GM12878 (cell line): ENCODE measurements around the gene CLIC5. TPM values are rescaled to one million over a fixed set of nuclear protein-coding genes. Genes with fewer than 3 reads are reported as not detected.

Experiments
- ATAC-seq: fragments of 200-7000 bp; cut with Tn5 transposase; 3 replicates; pipeline ENCODE4 v1.9.1; 2020; ENCODE audit warnings: mild to moderate bottlenecking, moderate library complexity
- BruUV-seq: library from RNA; stranded (reverse); fragments of 400-500 nt; replicated peaks from 2 replicates; lab custom pipeline; 2021; lab: Mats Ljungman, UMichigan
- CTCF ChIA-PET: fragments of 300-600 bp; sonication (Branson Sonifier 250); formaldehyde crosslinking; extraction: SDS; loops from one replicate; lab custom pipeline; 2021; ENCODE audit warnings: inconsistent platforms; lab: Yijun Ruan, JAX
- POLR2A ChIA-PET: fragments of 350-600 bp; formaldehyde crosslinking; extraction: SDS; loops from one replicate; lab custom pipeline; 2021; ENCODE audit warnings: inconsistent platforms; lab: Charles Lee
- RAD21 ChIA-PET: fragments of 300-600 bp; sonication (Branson Sonifier 250); formaldehyde crosslinking; loops from one replicate; lab custom pipeline; 2023; ENCODE audit warnings: antibody characterized with exemption; ENCODE audit not compliant: unreplicated experiment; lab: Charles Lee
- SMC1A ChIA-PET: fragments of 300-600 bp; sonication (Branson Sonifier 250); formaldehyde crosslinking; loops from one replicate; lab custom pipeline; 2023; ENCODE audit not compliant: unreplicated experiment, uncharacterized antibody; lab: Charles Lee
- DNase-seq: peaks from one replicate; pipeline ENCODE4 v3.0.0-alpha.2; 2011; ENCODE audit warnings: low read depth, low spot score
- FAIRE-seq: peaks from 3 replicates; lab custom pipeline; 2011; peaks lifted over from hg19 to GRCh38; lab: Jason Lieb, UNC
- H2AFZ ChIP-seq: 2 replicates; pipeline ENCODE4 v1.6.0; 2011; ENCODE audit warnings: low read depth, low read length, control low read depth; ENCODE audit not compliant: control insufficient read depth
- H3K27ac ChIP-seq: 2 replicates; pipeline ENCODE4 v1.5.1; 2011; ENCODE audit warnings: control low read depth; ENCODE audit not compliant: control insufficient read depth, insufficient read depth
- H3K27me3 ChIP-seq, 2 experiments: replicated peaks in 1 of 2; 2 replicates each; pipeline versions ENCODE4 v1.6.0 to v1.6.1; 2011; ENCODE audit warnings: low read length in 1 of 2; ENCODE audit not compliant: control insufficient read depth in 2 of 2, insufficient read depth in 2 of 2
- H3K36me3 ChIP-seq, 2 experiments: 2 replicates each; pipeline ENCODE4 v1.5.1; 2011; ENCODE audit warnings: low read length in 1 of 2; ENCODE audit not compliant: control insufficient read depth in 2 of 2, insufficient read depth in 2 of 2
- H3K4me1 ChIP-seq: 2 replicates; pipeline ENCODE4 v1.6.1; 2011; ENCODE audit warnings: mild to moderate bottlenecking, low read length, moderate library complexity, mixed read lengths; ENCODE audit not compliant: control insufficient read depth, insufficient read depth
- H3K4me2 ChIP-seq: 2 replicates; pipeline ENCODE4 v1.6.0; 2011; ENCODE audit warnings: control low read depth; ENCODE audit not compliant: control insufficient read depth, insufficient read depth
- H3K4me3 ChIP-seq: fragments of 200-600 bp; sonication (generic); 2 replicates; pipeline ENCODE4 v1.5.1; 2016
- H3K79me2 ChIP-seq: 2 replicates; pipeline ENCODE4 v1.6.0; 2011; ENCODE audit warnings: low read length; ENCODE audit not compliant: control insufficient read depth, insufficient read depth
- H3K9ac ChIP-seq: 2 replicates; pipeline ENCODE4 v1.8.0; 2011; ENCODE audit warnings: low read length, control low read depth, mixed read lengths; ENCODE audit not compliant: control insufficient read depth, insufficient read depth
- H3K9me3 ChIP-seq: replicated peaks from 3 replicates; pipeline ENCODE4 v1.5.1; 2011; ENCODE audit warnings: mild to moderate bottlenecking, low read length; ENCODE audit not compliant: control insufficient read depth, insufficient read depth
- H4K20me1 ChIP-seq: 2 replicates; pipeline ENCODE4 v1.6.0; 2011; ENCODE audit not compliant: control insufficient read depth, insufficient read depth
- CHD1 ChIP-seq: IDR thresholded peaks from 2 replicates; pipeline ENCODE4 v1.6.1; 2012; ENCODE audit warnings: low read depth, low read length, improper control_type of control experiment
- IKZF2 ChIP-seq, 2 experiments: fragments of 450-650 bp; IDR thresholded peaks; 2 replicates each; pipeline ENCODE4 v1.6.1; 2017; ENCODE audit warnings: mild to moderate bottlenecking in 2 of 2, moderate library complexity in 2 of 2
- IRF5 ChIP-seq: fragments of 450-650 bp; IDR thresholded peaks from 2 replicates; pipeline ENCODE4 v1.6.1; 2017; ENCODE audit warnings: borderline replicate concordance
- MXI1 ChIP-seq: fragments of 150-350 bp; IDR thresholded peaks from 2 replicates; pipeline ENCODE4 v1.6.1; 2011; ENCODE audit warnings: low read depth, mild to moderate bottlenecking, inconsistent platforms, low read length, improper control_type of control experiment
- POU2F2 ChIP-seq: IDR thresholded peaks from 3 replicates; pipeline ENCODE4 v1.6.1; 2011; ENCODE audit warnings: low read depth, mild to moderate bottlenecking, low read length, borderline replicate concordance
- RFX5 ChIP-seq: IDR thresholded peaks from 2 replicates; pipeline ENCODE4 v1.6.1; 2011; ENCODE audit warnings: low read depth, low read length, improper control_type of control experiment
- USF2 ChIP-seq: IDR thresholded peaks from 2 replicates; pipeline ENCODE4 v1.6.1; 2011; ENCODE audit warnings: low read depth, low read length, improper control_type of control experiment, borderline replicate concordance
- ZNF217 ChIP-seq: fragments of 450-650 bp; IDR thresholded peaks from 2 replicates; pipeline ENCODE4 v1.6.1; 2017; ENCODE audit warnings: antibody characterized with exemption, mild to moderate bottlenecking
- WGBS: methylation state at CpG from one replicate; pipeline ENCODE4 v1.1.6; 2016; ENCODE audit warnings: low lambda C conversion rate; ENCODE audit not compliant: insufficient replicate concordance, insufficient coverage; ENCODE audit errors: missing lambda C conversion rate; 5-methylcytosine and 5-hydroxymethylcytosine counted together
- in situ Hi-C: fragments of 300-500 bp; cut with MboI; formaldehyde crosslinking; loops from 9 replicates; pipeline ENCODE4 v1.14.3; 2018; ENCODE audit warnings: mixed read lengths
- intact Hi-C: fragments of 100-400 bp; cut with micrococcal nuclease; formaldehyde crosslinking; loops from one replicate; pipeline ENCODE4 v1.14.2; 2022; ENCODE audit not compliant: unreplicated experiment
- polyA plus RNA-seq, 11 experiments: library from polyadenylated mRNA; depleted of rRNA in 4 of 11; unstranded in 6 of 11; stranded (reverse) in 5 of 11; fragments of >200 nt; fragmentation: Nextera tagmentation in 4 of 11; fragmentation: Illumina TruSeq in 1 of 11; extraction: Ambion mirVana in 4 of 11; extraction: Trizol in 1 of 11; gene quantifications; 1 replicate in 1 of 11; 2 replicates in 10 of 11; pipeline versions ENCODE4 v1.2.1 to v1.2.3, GENCODE V29; 2011 to 2016; ENCODE audit warnings: inconsistent platforms in 2 of 11, missing spikeins in 2 of 11, low read depth in 1 of 11
- total RNA-seq, 4 experiments: library from RNA; depleted of rRNA in 3 of 4; stranded (reverse); fragments of >200 nt in 3 of 4; fragmentation: Illumina TruSeq in 1 of 4; extraction: Trizol in 1 of 4; gene quantifications; 2 replicates each; pipeline versions ENCODE4 v1.2.1 to v1.2.3, GENCODE V29; 2013 to 2021

CLIC5 gene
- total and polyA plus RNA-seq, 10 of the 15 experiments (the other 5 are each of a cell fraction or from before 2014, with no cell fraction given): 0.01 to 0.08 (median 0.02) TPM; not detected in 7

- SMC1A ChIA-PET: no interaction called here
- RAD21 ChIA-PET: no interaction called here
- ATAC-seq (no peak), DNase-seq (no peak), FAIRE-seq (no peak)
- H3K79me2 ChIP-seq: no peaks in the 10 kb centered on the region
- H3K36me3 ChIP-seq: no peaks in the 10 kb centered on the region
- CTCF ChIA-PET: interaction anchor here (0.6 to 1.8 kb wide), 2 partner anchors 87 to 1539 kb away, joined by 4 to 7 read pairs; no protein-coding TSS in a partner anchor
- no peak overlapping the region for H3K4me3 ChIP-seq
- in situ Hi-C loops (no loop called here), intact Hi-C loops (no loop called here)
- POLR2A ChIA-PET: no interaction called here
- H3K9me3 ChIP-seq: no peaks in the 10 kb centered on the region; the same call in 1 of the 3 replicates
- H3K27me3 ChIP-seq: peaks cover 6 to 27% of the 10 kb centered on the region in 2 experiments
- H2AFZ ChIP-seq: no peak overlapping the region
- no peak for TF ChIP-seq POU2F2
- no peak for TF ChIP-seq IKZF2 (IDR thresholded peaks at IDR 0.05)
- no peak for TF ChIP-seq RFX5
- no peak for TF ChIP-seq MXI1
- TF ChIP-seq IRF5: no peak
- TF ChIP-seq ZNF217: no peak
- TF ChIP-seq USF2: no peak
- no peak for TF ChIP-seq CHD1
- WGBS: 46% methylated on average over 2 of the region's 2 CpGs
- no peaks in the 10 kb centered on the region for H4K20me1 ChIP-seq
- H3K4me2 ChIP-seq: no peak overlapping the region
- BruUV-seq: no TSS peak
- no peaks in the 10 kb centered on the region for H3K4me1 ChIP-seq
- H3K27ac ChIP-seq: no peak overlapping the region
- H3K9ac ChIP-seq: no peak overlapping the region
Observed at GRCh38 chr6:46017726-46018125, 2.1 kb upstream of the CLIC5 start.
